Measurements from ENCODE around the gene IL1RAPL1.
"Not testable (repeated sequence)": the region's sequence is repeated elsewhere in the genome, so short reads cannot be mapped to it uniquely, and the experiment has no call there.

IL1RAPL1 gene

GRCh38 chrX:29275928-29276327 lies 688.7 kb downstream of the IL1RAPL1 start:
- no peak for DNase-seq (ENCODE audit: low spot score)

DNA sequence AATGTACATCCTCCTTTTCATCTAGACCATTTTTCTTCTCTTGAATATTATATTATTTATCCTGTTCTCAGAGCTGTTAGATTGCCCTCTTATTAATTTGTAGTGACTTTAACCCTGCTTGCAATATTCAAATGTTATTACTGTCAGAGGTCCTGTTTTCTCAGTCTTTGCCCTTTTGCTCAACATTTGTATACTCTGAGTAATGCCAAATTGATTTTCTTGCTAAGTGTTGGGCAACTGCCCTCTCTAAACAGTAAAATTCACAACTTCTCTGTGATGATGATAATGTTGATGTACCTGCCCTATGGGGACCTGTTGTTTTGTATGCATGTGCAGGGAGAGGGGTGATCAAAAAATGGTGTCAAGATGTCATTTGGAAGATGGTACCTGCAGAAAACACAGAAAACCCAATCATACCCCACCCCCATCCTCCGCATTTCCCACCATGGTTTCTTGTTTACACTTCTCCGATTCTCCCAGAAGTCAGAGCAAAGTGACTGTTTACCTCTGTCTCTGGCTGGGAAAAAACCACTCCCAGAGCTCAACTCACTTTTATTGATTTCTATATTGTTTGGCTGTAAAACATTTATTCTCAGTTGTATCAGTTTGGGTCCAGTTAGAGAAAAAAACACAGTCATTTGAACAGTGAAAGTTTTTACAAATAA lies 694.0 kb downstream of the IL1RAPL1 start:
- DNase-seq (ENCODE audit: low spot score): no peak

DNA sequence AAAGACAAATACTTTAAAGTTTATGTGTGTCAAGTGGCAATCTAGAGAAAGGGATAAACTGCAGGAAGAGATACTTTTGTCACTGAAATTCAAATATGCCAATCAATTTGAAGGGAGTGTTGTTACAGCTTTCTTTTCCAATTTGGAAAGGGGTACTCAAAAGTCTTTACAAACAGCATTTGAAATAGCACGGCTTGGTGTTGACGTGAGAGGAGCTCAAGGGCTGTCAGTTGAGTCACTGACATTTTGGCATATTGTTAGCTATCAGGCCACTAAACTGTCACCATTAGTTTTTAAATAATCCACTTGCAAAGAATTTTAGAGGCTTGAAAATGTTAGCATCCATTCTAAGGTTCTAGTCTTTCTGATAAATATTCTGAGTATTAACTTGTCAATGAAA lies 698.4 kb downstream of the IL1RAPL1 start:
- no peak for DNase-seq (ENCODE audit: low spot score)

GRCh38 chrX:29295987-29296680 lies 708.9 kb downstream of the IL1RAPL1 start:
- DNase-seq (ENCODE audit: low spot score): peak; percentile 6

DNA sequence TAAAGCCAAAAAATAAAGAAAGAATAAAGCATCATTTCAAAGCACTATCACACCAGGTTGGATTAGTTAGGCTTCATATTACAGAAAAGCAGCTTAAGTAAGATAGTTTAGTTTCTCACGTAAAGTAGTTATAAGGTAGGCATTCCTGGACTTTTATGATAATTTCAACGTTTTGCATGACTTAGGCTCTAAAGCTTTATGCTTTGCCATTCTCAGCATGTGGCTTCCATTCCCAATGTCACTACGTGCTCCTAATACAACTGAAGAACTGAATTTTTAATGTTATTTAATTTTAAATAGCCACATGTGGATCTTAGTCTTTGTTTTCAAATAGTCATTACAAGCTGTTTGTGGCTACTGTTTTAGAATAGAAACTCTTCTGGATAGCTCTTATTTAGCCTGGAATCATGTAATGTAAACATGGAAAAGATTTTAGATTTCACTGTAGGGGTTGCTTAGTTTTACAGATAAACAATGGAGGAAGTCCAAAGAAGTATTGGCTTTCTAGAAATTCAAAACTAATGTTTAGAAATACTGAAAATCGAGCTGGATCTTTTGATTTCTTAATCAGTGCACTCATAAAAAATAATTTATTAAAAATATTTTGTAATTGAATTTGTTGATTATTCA lies 710.0 kb downstream of the IL1RAPL1 start:
- DNase-seq (ENCODE audit: low spot score): no peak

DNA sequence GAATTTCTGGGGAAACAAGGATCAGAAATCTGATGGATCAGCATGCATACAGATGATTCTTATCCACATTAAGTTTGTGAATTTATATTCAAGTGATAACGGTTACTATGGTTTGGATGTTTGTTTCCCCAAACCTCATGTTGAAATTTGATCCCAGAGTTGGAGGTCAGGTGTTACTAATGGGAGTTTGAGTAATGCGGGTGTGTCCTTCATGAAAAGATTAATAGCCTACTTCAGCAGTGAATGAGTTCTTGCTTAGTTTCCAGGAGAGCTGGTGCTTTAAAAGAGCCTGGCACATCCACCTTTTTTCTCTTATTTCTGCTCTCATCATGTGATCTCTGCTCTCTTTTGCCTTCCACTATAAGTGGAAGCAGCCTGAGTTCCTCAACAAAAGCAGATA lies 712.4 kb downstream of the IL1RAPL1 start:
- DNase-seq (ENCODE audit: low spot score): no peak

- DNase-seq (ENCODE audit: low spot score): no peak
Measured at GRCh38 chrX:29308726-29309125, 721.5 kb downstream of the IL1RAPL1 start.

DNA sequence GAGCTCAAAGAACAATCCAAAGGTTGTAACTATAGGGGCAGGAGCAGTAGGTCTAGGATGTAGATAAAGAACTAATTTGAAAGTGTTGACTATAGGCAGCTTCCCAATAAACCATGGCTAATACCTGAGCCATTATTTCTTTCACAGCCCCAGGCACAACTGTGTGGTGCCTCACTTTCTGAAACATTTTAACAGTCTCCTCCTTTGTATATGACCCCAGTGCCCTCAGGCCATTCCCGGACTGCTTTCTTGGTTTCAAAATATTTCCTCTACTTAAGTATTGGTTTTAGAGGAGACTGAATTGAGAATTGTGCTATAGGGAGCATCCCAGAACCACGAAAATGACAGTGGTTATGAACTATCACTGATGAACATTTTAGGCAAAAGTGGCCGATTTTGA lies 728.7 kb downstream of the IL1RAPL1 start:
- DNase-seq (ENCODE audit: low spot score): no peak

DNA sequence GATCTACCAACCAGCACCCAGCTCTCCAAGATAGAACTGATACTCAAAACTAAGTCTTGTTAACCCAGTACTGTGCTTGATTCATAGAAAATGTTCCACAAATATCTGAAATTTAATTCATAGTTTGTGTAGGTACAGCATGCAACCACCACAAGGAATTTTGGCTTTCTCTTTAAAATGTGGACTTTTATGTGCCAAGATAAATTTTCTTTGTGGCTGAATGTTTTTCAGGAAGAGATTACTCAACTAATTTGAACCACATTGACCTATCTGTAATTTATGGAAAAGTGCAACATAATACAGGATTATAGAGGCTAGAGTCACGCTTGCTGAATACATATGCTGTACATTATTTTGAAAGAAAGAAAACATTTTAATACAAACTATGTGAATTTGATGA lies 730.8 kb downstream of the IL1RAPL1 start:
- DNase-seq (ENCODE audit: low spot score): no peak

- DNase-seq (ENCODE audit: low spot score): not testable (repeated sequence)
Measured at GRCh38 chrX:29332429-29332828, 745.2 kb downstream of the IL1RAPL1 start.

DNA sequence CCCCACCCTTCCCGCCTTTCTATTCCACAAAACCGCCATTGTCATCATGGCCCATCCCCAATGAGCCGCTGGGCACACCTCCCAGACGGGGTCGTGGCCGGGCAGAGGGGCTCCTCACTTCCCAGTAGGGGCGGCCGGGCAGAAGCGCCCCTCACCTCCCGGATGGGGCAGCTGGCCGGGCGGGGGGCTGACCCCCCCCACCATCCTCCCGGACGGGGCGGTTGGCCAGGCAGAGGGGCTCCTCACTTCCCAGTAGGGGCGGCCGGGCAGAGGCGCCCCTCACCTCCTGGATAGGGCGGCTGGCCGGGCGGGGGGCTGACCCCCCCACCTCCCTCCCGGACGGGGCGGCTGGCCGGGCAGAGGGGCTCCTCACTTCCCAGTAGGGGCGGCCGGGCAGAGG lies 745.8 kb downstream of the IL1RAPL1 start:
- DNase-seq (ENCODE audit: low spot score): not testable (repeated sequence)

GRCh38 chrX:29348288-29348687 lies 761.0 kb downstream of the IL1RAPL1 start:
- no peak for DNase-seq (ENCODE audit: low spot score)

GRCh38 chrX:29359276-29359675 lies 772.0 kb downstream of the IL1RAPL1 start:
- no peak for DNase-seq (ENCODE audit: low spot score)

DNA sequence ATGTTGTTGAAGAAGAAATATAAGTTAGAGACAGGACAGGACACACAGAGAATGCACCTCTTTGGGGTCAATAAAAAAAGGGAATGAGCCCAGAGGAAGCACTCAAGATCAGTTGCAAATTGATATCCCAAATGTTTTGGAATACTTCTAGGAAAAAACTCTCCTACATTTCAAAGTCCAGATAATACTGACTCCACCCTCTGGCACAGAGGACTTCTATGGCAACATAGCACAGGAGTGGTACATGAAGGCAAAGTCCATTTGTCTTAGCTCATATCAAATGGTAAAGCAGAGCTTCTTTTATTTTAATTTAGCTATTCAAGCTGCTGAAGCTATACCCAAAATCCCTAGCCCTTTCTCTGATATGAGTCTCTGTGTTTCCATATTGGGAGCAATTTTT lies 787.5 kb downstream of the IL1RAPL1 start:
- not testable (repeated sequence) for DNase-seq (ENCODE audit: low spot score)

DNA sequence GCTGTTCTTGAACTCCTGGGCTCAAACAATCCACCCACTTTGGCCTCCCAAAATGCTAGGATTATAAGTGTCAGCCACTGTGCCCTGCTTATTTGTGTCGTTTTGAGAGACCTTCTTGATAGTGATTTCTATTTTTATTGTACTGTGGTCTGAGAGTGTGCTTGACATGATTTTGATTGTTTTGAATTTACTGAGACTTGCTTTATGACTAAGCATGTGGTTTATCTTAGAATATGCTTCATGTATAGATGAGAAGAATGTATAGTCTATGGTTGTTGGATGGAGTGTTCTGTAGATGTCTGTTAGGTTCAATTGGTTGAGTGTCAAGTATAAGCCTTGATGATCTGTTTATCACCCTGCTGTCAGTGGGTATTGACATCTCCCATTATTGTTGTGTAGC lies 789.3 kb downstream of the IL1RAPL1 start:
- DNase-seq (ENCODE audit: low spot score): no peak

GRCh38 chrX:29382811-29383210 lies 795.6 kb downstream of the IL1RAPL1 start:
- DNase-seq (ENCODE audit: low spot score): no peak

- no peak for DNase-seq (ENCODE audit: low spot score)
Measured at GRCh38 chrX:29388509-29388908, 801.3 kb downstream of the IL1RAPL1 start.

DNA sequence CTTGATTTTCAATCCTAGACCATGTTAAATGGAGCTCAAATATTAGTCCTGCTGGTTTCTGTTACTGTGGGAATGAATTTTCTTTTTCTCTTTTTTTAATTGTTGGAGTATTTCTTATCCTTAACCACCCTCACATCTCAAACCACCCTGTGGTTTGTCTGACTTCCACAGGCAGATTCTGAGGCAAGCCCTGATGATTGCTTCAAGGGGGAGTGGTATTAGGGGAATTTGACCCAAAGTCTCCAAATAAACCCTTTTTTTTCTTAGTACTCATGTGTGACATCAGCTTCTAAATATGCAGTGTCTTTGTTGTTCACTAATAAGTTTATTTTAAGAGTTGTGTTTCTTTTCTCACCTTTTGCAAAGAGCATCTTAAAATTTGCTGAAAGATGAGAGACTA lies 810.3 kb downstream of the IL1RAPL1 start:
- DNase-seq (ENCODE audit: low spot score): peak; percentile 15

DNA sequence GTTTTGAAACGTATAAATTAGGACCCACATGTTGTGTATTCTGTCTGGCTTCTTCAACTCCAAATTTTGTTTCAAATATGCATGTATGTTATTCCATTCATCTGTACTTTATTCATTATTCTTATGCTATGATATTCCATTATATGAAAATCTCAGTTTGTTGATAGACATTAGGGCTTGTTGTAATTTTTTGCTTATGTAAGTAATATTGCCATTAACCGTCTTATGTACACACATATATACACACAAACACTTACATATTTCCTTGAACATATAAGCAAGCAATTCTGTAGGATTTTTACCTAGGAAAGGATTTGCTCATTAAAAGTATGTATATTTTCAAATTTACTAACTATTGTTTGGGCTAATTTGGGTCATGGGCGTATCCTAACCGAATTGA lies 820.1 kb downstream of the IL1RAPL1 start:
- no peak for DNase-seq (ENCODE audit: low spot score)

- no peak for DNase-seq (ENCODE audit: low spot score)
Measured at GRCh38 chrX:29419774-29420553, 832.7 kb downstream of the IL1RAPL1 start.

DNA sequence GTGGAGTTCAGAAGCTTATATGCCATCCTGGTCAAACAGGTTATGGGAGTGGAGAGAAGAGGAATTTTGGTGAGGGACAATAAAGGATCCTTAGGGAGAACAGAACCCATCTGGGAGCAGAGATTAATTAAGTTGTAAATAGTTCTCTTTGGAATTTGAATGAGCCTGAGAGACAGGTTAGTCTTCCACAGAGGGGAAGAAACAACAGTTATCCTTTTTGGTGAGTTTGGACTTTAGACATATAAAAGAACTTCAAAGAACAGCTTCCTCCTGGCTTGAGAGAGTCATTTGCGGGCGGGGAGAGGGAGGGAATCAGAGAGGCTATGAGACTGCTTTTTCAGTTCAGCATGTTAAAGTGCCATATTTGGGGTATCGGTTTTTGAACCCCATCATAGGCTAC lies 834.8 kb downstream of the IL1RAPL1 start:
- DNase-seq (ENCODE audit: low spot score): no peak

DNA sequence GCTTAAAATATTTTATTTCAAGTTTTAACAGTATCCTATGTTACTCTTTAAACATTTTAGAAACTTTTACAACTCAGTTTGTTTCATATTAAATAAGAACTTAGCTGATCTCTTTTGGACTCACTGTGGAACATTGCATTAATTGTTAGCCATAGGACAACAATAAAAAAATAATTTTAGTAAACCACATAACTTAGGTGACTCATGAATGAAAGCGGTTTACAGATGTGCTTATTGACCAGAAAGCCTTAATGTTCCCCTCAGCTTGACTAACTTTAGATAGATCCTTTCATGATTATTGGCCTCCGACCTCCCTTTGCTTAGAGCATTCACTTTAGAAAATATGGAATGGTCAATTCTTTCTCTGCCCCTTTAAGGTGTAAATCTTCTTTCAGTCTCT lies 844.6 kb downstream of the IL1RAPL1 start:
- DNase-seq (ENCODE audit: low spot score): no peak

GRCh38 chrX:29432534-29432933 lies 845.3 kb downstream of the IL1RAPL1 start:
- no peak for DNase-seq (ENCODE audit: low spot score)
